Measurements from ENCODE around the gene MED25. TPM values are rescaled to one million over a fixed set of nuclear protein-coding genes. Genes with fewer than 3 reads are reported as not detected.

MED25 gene
- total RNA-seq, 1 donor from 2014 or later = 65.8 TPM

DNA sequence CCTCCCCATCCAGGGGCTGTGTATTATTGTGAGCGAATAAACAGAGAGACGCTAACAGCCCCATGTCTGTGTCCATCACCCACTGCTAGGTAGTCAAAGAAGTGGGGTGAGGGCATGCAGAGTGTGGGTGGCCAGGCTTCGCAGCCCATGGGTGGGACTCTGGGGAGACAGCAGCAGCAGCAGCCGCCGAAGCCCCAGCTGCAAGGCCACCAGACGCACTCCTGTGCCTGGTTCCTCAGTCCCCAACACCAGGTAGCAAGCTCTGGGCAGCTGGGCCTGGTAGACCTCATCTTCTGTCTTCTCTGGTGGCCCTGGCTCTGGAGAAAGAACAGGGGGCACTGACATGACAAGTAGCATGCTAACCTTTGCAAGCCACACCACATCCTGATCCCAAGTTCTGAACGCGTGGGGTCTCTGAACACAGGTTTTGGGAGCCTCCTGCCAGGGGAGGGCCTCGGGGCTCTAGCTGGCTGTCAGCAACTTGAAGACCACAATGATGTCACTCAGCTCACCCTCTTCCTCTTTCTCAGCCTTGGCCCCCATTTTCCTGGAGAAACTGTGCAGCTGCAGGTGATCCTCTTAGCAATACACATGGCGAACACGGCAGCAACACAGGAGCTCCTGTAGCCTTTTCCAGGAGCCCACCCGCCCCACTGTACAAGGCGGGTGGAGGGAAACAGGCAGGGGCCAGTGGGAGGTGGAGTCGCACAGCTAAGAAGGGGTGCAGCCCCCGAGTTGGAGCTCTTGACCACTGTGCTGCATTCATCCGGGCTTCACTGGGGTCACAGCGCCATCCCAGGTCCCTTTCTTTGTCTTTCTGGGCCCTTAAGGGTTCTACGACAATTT lies 10.8 kb upstream of the MED25 start:
- no peak for DNase-seq
- intact Hi-C loops (cut with micrococcal nuclease) = no loop called here
- peak overlapping the region; percentile 93 for H3K27ac ChIP-seq (replicated peaks)
- TF ChIP-seq, protein P1, sequence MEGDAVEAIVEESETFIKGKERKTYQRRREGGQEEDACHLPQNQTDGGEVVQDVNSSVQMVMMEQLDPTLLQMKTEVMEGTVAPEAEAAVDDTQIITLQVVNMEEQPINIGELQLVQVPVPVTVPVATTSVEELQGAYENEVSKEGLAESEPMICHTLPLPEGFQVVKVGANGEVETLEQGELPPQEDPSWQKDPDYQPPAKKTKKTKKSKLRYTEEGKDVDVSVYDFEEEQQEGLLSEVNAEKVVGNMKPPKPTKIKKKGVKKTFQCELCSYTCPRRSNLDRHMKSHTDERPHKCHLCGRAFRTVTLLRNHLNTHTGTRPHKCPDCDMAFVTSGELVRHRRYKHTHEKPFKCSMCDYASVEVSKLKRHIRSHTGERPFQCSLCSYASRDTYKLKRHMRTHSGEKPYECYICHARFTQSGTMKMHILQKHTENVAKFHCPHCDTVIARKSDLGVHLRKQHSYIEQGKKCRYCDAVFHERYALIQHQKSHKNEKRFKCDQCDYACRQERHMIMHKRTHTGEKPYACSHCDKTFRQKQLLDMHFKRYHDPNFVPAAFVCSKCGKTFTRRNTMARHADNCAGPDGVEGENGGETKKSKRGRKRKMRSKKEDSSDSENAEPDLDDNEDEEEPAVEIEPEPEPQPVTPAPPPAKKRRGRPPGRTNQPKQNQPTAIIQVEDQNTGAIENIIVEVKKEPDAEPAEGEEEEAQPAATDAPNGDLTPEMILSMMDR (IDR thresholded peaks at IDR 0.05; ENCODE audit: borderline replicate concordance) = no peak
- no peak overlapping the region for H3K4me3 ChIP-seq
- H3K4me1 ChIP-seq = peaks cover 37% of the 10 kb centered on the region
- H3K36me3 ChIP-seq = peaks cover 46% of the 10 kb centered on the region
- H3K9me3 ChIP-seq (replicated peaks) = no peaks in the 10 kb centered on the region
- H3K27me3 ChIP-seq (ENCODE audit: low read depth) = no peaks in the 10 kb centered on the region

DNA sequence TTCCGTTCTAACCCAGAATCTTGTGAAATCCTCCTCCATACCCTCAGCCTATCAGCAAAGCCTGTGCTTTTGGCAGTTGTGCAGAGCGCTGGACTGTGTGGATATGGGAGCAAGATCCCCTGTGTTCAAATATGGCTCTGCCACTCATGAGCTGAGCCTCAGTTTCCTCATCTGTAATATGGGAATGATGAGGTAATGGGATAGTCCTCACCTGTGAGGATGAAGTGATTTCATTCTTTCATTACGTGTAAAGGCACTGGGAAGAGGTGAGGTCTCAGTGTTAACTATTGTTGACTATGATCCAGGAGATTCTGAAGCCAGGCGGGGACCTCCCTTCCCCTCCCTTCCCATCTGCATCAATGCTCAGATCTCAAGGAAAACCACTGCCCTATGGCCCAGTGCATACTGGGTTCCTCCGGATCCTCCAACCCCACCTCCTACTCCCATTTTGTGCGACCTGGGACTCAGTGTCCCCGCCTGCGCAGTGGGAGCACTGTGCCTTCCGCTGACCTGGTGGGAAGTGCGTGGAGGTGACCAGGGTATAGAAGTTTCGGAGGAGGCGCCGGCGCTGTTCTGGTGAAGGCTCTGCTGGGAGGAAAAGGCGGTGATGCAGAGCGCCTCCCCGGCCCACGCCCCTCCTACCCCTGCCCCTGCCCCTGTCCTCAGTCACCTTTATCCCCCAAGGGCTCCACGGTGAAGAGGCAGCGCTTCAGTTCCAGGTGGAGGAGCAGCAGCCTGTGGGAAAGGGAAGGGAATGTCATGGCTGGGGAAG lies 10.0 kb upstream of the MED25 start:
- H3K4me1 ChIP-seq = peaks cover 38% of the 10 kb centered on the region
- TF ChIP-seq, protein P1 (IDR thresholded peaks at IDR 0.05; ENCODE audit: borderline replicate concordance) = no peak
- peaks cover 41% of the 10 kb centered on the region for H3K36me3 ChIP-seq
- no peak for DNase-seq
- no peaks in the 10 kb centered on the region for H3K9me3 ChIP-seq (replicated peaks)
- intact Hi-C loops (cut with micrococcal nuclease) = no loop called here
- no peaks in the 10 kb centered on the region for H3K27me3 ChIP-seq (ENCODE audit: low read depth)
- H3K4me3 ChIP-seq = peak overlapping the region; percentile 89
- H3K27ac ChIP-seq (replicated peaks) = peak overlapping the region; percentile 93

DNA sequence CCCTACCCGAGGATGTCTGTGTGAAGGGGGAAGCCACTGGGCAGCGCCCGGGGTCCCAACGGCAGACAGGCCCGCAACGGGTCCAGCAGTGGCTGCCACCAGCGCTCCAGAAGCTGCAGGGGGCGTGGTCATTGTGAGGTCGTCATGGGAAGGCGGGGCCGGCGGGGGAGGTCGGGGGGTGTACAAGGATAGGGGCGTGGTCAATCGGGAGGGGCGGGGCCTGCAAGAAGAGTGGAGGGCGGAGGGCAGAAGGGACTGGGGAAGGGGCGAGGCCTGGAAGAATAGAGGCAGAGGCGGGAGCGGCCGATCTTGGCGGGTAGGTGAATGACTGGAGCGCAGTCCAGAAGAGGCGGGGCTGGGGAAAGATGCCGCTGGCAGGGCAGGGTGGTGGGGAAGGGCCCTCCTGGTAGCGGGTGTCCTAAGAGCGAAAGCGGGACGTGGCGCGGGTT lies 9.4 kb upstream of the MED25 start:
- TF ChIP-seq, protein P1 (IDR thresholded peaks at IDR 0.05; ENCODE audit: borderline replicate concordance) = no peak
- Histone ChIP-seq H3K4me1 (peaks cover 39% of the 10 kb centered on the region), H3K4me3 (peak overlapping the region; percentile 89), H3K27me3 (ENCODE audit: low read depth) (no peaks in the 10 kb centered on the region), H3K36me3 (peaks cover 35% of the 10 kb centered on the region), H3K9me3 (replicated peaks) (no peaks in the 10 kb centered on the region), H3K27ac (replicated peaks) (peak overlapping the region; percentile 93)
- intact Hi-C loops (cut with micrococcal nuclease) = no loop called here
- DNase-seq = peak; percentile 95

DNA sequence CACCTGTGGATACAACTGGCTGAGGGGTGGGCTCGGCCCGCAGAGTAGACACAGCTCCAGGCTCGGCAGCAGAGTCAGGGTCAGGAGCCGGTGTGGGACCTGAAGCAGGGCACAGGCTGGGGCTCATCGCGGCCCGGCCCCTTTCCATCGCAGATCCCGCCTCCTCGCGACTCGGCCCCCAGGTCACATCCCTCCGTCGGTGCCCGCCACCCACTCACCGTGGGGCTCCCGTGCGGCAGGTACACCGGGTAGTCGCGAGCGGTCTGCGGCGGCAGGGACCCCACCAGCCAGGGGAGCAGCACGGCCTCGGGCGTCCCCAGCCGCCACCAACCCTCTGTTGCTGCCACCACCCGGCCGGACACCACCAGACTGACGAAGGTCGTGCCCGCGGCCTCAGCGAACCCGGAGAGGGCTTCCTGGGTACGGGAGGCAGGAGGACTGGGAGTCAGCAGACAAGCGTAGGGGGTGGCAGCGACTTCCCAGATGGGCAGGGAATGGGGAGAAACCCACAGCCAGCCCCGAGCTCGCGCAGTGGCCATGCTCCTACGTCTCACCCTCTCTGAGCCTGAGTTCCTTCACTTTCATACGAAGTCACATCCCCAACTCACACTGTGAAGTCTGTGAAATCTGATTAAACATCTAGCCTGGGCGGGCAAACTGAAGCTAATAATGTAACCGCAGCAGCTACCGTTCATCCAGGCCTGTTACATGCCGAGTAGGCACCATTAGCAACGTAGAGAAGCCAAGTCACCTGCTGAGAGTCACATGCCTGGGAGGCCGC lies 8.7 kb upstream of the MED25 start:
- H3K36me3 ChIP-seq = peaks cover 30% of the 10 kb centered on the region
- H3K9me3 ChIP-seq (replicated peaks) = no peaks in the 10 kb centered on the region
- H3K4me3 ChIP-seq = peak overlapping the region; percentile 89
- H3K27me3 ChIP-seq (ENCODE audit: low read depth) = no peaks in the 10 kb centered on the region
- TF ChIP-seq, protein P1 (IDR thresholded peaks at IDR 0.05; ENCODE audit: borderline replicate concordance) = no peak
- DNase-seq = peak; percentile 70
- peaks cover 45% of the 10 kb centered on the region for H3K4me1 ChIP-seq
- peak overlapping the region; percentile 93 for H3K27ac ChIP-seq (replicated peaks)
- intact Hi-C loops (cut with micrococcal nuclease) = no loop called here

DNA sequence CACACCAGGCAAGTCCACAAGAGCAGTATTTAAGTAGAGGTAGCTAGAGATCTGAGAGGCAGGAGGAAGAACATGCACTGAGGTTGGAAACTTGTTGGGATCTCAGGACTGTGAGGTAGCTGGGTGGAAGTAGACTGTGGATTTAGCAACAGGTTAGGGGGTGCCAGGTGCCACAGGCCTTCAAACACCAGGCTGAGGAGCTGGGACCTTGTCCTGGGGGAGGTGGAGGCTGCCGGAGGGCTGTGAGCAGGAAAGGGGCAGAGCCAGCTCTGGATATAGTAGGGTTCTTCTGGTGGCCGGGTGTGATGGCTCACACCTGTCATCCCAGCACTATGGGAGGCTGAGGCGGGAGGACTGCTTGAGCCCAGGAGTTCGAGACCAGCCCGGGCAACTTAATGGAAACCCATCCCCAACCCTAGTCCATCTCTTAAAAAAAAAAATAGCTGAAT lies 8.1 kb upstream of the MED25 start:
- Histone ChIP-seq H3K27ac (replicated peaks) (peak overlapping the region; percentile 93), H3K4me3 (peak overlapping the region; percentile 89), H3K36me3 (peaks cover 24% of the 10 kb centered on the region), H3K4me1 (peaks cover 45% of the 10 kb centered on the region), H3K27me3 (ENCODE audit: low read depth) (no peaks in the 10 kb centered on the region), H3K9me3 (replicated peaks) (no peaks in the 10 kb centered on the region)
- TF ChIP-seq, protein P1 (IDR thresholded peaks at IDR 0.05; ENCODE audit: borderline replicate concordance) = no peak
- no peak for DNase-seq
- intact Hi-C loops (cut with micrococcal nuclease) = no loop called here

All from left ventricle myocardium inferior (tissue), 1 donor.